SH-SY5Y (cell line): ENCODE data around the gene GPX2.

ENCODE experiments used
- GATA2 ChIP-seq: IDR thresholded peaks from 2 replicates; pipeline ENCODE4 v1.6.1; 2011; ENCODE audit warnings: mild to moderate bottlenecking, low read depth, low read length
- GATA3 ChIP-seq: IDR thresholded peaks from 2 replicates; pipeline ENCODE4 v1.6.1; 2011; ENCODE audit warnings: low read depth, mild to moderate bottlenecking, low read length, moderate library complexity

- TF ChIP-seq GATA3: no peak
- no peak for TF ChIP-seq GATA2
These were observed 51.2 kb downstream of the GPX2 start for GRCh38 chr14:64891173-64891838.
